Nucleus accumbens (tissue), 56 donors: ENCODE results near the gene MAP2K5.

ENCODE experiments used
- DNase-seq, 56 donors: peaks; one replicate each; lab custom pipeline; 2025; lab: John Stamatoyannopoulos, UW

MAP2K5 gene

DNA sequence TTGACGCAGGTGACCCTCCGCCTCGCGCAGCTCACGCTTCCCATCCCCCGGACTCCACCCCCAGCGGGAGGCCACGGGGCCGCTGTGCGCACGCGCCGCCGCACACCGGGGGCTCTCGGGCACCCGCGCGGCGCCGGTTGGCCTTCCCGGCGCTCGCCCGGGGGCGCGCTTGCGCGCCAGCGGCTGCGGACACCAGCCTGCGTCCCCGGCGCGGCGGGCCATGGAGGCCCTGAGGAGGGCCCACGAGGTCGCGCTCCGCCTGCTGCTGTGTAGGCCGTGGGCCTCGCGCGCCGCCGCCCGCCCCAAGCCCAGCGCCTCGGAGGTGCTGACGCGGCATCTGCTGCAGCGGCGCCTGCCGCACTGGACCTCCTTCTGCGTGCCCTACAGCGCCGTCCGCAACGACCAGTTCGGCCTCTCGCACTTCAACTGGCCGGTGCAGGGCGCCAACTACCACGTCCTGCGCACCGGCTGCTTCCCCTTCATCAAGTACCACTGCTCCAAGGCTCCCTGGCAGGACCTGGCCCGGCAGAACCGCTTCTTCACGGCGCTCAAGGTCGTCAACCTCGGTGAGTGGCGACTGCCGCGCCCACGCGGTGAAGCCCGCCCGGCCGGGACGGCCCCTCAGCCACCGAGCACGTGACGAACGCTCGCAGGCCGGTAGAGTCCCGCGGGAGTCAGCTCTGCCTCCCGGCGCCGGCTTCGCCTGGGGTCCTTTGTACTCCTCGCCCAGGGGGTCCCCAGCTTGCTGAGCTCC is 21.3 kb upstream of the MAP2K5 start, which contains the start of gene C15orf61:
Gene C15orf61, plus strand, starts transcription at position 103 of the 754 bp plus-strand sequence. Its CDS starts 118 bp downstream, at position 221.
- DNase-seq, result peak in 54 of 56 donors; percentile 45 to 91 (median 80)

- peak in 1 of 56 donors; percentile 29 for DNase-seq
These were observed 20.5 kb upstream of the MAP2K5 start for GRCh38 chr15:67521783-67522568.

DNA sequence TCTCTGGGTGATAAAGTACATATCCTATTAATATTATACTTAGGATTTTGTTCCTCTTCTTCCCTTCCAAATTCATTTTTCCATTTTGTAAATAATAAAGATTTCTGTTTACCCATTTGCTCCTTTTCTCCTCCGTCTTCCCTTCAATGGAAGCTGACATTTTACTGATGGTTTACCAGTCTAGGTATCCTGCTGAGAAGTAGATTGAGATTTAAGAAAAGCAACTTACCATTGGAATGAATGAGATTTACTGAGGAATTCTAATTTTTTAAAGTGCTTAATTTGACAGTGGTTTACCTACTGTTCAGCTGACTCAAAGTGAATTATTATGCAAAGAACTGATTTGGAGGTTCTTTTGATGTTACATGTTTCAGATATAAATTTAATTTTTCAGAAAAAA is 19.2 kb upstream of the MAP2K5 start:
- no peak for DNase-seq

GRCh38 chr15:67524235-67524634 is 18.3 kb upstream of the MAP2K5 start:
- DNase-seq, result no peak

GRCh38 chr15:67528513-67528912 is 14.0 kb upstream of the MAP2K5 start:
- no peak for DNase-seq

DNA sequence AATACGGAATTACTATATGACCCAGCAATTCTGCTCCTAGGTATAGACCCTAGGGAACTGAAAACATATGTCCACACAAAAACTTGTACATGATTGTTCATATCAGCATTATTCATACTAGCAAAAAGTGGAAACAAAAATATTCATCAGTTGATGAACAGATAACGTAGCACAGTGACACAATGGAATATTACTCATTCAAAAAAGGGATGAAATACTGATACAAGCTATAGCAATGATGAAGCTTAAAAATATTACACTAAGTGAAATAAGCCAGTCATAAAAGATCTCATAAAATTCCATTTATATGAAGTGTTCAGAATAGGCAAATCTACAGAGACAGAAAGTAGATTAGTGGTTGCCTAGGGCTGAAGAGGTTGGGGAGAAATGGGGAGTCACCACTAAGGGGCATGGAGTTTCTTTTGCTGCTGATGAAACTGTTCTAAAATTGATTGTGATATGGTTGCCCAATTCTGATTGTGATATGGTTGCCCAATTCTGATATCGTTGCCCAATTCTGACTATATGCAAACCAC is 11.1 kb upstream of the MAP2K5 start:
- DNase-seq, result no peak

DNA sequence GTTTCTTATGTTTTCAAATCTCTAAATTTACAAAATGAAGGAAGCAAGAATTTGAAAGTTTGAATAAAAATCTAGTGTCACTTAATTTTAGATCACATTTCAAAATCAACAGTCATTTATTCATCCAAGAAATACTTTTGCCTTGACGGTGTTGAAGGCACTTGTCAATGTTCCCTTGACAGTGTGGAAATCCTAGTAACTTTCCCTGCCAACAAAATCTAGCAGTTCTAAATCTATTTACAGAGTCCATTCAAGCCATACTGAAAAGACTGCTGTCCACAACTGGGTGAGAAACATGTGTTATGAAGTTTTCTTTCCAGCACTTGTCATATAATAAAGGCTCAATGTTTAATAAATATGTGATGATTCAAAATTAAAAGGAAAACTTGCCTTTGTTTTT is 8.6 kb upstream of the MAP2K5 start:
- no peak for DNase-seq

DNA sequence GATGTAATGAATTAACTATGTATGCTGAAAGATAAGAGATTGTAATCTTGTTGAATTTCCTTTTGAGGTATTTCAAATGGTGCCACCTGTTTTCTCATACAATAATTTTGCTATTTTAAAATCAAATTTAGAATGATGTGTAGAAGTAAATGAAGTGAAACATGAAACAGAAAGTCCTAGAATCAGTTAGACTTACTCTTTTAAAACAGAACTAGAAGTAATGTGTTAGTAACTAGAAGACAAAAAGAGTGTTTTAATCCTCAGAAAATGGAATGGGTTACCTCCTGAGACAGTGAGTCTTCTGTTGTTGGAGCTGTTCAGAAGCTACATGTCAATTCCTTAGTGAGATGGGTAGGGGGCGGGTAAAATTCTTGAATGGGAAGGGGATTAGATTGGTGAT is 8.1 kb upstream of the MAP2K5 start:
- no peak for DNase-seq

DNA sequence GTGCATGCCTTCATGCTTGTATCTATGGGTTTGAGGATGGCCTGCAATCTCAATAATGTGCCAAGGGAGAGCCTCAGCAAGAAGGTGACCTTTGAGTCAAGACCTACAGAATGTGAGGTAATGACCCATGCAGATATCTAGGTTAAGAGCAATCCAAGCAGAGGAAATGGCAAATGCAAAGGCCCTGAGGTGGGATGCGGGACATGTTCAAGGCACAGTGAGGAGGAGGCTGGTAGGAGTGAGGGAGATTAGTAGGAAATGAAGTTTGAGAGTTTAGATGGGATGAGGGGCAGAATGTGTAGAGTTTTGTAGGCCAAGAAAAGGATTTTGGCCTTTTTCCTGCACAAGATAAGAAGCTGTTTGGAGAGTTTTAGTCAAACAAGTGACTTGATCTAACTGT is 4.7 kb upstream of the MAP2K5 start:
- DNase-seq, result no peak

DNA sequence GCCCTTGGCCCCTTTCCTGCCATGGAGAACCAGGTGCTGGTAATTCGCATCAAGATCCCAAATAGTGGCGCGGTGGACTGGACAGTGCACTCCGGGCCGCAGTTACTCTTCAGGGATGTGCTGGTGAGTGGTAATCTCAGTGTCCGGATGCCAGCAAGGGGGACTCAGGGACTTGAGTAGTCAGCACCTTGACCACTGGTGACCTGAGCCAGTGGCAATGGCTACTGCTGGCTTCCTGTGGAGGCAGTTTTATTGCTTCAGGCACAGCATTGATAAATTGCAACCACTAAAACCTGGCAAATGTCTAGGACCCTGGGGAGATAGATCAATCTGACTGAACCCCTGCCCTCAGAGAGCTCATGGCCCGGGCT is 830 bp downstream of the MAP2K5 start:
- DNase-seq, result peak in 6 of 56 donors; percentile 4 to 44 (median 24)

GRCh38 chr15:67544475-67544874 is 2.0 kb downstream of the MAP2K5 start:
- no peak for DNase-seq

DNA sequence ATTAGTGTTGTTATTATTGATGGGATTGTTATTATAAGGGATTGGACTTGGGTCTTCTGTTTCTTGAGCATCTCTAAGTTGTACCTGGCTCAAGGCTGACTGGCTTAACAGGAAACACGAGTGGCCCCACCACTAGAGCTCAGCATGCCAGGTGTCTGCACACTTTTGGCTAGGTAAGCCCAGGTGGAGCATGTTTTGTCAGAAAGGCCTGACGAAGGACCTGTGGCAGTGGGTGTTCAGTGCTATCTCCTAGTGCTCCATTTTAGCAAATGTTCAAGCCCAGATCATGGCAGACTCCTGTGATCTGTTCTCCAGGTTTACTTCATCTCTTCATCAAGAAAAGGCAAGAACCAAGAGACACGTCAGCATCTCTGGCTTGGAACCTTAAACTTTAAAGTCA is 3.4 kb downstream of the MAP2K5 start:
- DNase-seq, result no peak

- DNase-seq, result no peak
These were observed 4.6 kb downstream of the MAP2K5 start for GRCh38 chr15:67547064-67547463.

DNA sequence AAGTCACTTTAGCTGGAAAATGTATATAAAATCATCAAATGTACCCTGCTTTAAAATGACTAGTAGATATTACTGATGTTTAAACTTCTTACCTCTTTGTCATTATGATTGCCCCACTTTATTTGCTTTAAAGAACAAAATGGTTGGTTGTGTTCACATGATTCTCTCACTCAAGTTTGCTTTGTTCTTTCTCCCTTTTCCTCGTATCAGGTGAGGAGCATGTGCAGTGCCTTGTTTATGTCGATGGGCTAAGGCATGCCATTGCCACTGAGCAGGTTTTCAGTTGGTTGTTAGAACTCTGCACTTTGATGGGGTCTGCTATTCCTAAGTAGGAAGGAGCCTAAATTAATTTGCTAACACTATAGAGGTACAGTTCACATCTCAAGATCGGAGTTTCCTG is 5.3 kb downstream of the MAP2K5 start:
- DNase-seq, result no peak

DNA sequence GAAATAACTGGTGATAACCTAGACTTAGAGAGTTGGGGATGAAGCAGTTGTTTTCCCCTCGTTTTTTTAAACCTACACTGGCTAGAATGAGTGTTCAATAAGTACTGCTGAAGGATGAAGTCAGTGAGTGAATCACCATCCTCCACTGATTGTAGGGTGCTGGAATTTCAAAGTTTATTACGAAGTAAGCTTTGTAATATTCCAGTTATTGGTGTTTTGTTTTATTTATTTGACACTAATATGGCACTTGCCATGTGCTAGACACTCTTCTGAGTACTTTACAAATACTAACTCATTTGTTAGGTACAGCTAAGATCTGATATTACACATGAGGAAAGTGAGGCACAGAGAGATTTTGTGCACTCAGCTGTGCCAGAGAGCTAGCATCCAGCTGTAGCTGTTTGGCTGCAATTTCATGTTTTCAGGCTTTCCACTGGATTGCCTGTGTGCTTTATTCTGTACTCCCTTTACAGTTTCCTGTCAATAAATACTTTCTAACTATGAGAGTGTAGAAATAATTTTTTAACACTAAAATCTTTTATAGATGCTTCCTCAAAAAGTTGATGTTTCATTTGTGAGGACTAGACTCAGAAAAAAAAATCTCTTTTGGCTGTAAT is 5.8 kb downstream of the MAP2K5 start:
- no peak for DNase-seq

DNA sequence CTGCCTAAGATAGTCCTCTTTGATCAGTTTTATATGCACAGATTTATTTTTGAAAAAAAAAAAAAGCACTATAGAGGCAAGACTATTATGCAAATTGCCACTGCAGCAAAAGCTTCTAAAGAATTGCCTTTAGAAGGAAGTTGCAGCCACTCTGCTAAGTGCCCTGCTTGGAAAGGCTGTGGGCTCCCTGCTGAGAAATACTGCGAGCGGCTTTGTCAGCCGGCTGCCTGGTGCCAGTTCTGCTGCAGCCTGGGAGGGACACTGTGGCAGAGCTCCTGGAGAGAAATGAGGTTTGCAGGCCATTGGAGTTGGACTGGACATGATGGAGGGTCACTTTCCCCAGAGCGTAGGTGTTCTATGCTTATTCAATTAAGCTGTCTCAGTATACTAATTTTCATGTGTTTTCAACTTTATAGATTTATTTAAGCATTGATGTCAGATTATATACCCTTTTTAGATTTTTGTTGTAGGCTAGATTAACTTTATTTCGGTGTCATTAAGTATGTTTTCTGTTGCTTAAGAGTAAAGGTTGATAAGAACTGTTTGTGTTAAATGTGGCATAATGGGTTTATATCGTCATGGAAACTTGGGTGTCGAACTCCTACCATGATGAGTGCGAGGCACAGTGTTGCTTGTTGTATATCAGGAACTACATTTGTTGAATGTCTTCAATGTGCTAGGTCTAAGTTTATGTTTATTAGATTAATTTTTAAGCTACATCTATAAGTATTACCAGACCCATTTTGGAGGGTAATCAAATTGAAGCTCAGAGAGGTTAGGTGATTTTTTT is 6.6 kb downstream of the MAP2K5 start:
- DNase-seq, result peak in 49 of 56 donors; percentile 7 to 84 (median 46)

GRCh38 chr15:67549736-67550135 is 7.2 kb downstream of the MAP2K5 start:
- DNase-seq, result no peak

DNA sequence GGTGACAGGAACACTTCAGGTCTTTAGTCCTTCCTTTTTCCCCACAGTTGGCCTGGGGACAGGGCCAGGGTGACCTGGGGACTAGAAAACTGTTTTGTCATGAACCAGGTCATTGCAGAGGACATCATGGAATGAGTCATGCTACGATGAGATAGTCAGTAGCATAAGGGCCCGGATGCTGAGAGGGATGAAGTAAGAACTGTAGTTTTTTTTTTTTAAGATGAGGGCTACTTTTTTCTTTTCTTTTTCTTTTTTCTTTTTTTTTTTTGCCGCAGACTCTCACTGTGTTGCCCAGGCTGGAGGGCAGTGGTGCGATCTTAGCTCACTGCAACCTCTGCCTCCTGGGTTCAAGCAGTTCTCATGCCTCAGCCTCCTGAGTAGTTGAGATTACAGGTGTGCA is 8.0 kb downstream of the MAP2K5 start:
- DNase-seq, result no peak

DNA sequence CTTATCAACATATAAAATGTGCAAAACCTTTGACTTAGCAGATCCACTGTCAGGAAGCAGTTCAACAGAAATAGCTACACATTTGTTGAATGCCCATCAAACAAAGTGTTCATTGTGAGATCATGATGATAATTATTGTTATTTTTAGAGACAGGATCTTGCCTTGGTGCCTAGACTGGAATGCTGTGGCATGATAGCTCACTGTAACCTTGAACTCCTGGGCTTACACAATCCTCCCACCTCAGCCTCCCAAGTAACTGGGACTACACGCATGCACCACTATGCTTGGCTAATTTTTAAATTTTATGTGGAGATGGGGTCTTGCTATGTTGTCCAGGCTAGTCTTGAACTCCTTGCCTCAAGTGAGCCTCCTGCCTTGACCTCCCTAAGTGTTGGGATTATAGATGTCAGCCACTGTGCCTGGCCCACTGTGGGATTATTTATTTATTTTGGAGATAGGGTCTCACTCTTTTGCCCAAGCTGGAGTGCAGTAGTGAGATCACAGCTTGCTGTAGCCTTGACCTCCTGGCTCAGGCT is 8.8 kb downstream of the MAP2K5 start:
- DNase-seq, result no peak

DNA sequence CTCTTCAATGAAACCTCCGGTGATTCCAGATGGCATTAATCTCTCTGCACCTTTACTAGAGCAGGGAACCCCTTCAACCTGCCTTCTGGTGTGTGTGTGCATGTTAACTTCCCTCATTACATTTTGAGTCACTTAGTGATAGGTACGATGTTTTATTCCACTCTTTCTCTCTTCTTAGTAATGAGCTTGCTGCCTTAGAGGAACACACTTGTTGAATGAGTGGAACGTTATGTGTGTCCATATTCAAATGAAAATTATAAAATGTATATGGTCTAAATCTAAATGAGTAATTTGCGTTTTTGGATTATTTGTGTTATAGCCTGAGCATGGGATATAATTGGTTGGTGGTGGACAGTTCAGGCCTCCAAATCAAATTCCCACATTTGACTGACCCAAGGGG is 12.1 kb downstream of the MAP2K5 start:
- no peak for DNase-seq
